GM10266 (cell line): ENCODE data around the gene RSRC2.

ENCODE experiments used
- DNase-seq: peaks from one replicate; pipeline ENCODE4 v3.0.0; 2012; ENCODE audit errors: extremely low spot score
- TF ChIP-seq, protein P1 (sequence below): IDR thresholded peaks from 2 replicates; pipeline ENCODE4 v1.5.1; 2012; ENCODE audit warnings: mild to moderate bottlenecking, low read depth; ENCODE audit not compliant: control insufficient read depth, insufficient read depth; ENCODE audit errors: missing control alignments

The RSRC2 gene

DNA sequence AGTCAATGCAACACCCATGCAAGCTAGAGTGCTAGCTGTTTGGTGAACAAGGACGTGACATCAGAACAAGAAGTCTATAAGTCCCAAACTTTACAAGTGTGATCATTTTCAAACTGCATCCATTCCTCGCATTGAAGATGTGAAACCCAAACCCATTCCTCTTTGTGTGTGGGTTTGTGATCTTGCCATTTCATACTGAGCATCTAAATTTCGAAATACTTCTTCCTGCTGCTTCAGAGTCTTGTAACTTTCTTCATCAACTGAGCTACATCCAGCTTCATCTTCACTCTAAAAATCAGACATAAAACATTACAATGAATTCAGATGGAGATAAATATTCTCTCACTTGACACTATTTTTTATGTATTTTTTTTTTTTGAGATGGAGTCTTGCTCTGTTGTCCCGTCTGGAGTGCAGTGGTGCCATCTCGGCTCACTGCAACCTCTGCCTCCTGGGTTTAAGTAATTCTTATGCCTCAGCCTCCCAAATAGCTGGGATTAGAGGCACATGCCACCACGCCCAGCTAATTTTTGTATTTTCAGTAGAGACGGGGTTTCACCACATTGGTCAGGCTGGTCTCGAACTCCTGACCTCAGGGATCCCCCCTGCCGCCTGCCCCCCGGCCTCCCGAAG is 21.2 kb downstream of the RSRC2 start:
- DNase-seq, result no peak
- TF ChIP-seq, protein P1, sequence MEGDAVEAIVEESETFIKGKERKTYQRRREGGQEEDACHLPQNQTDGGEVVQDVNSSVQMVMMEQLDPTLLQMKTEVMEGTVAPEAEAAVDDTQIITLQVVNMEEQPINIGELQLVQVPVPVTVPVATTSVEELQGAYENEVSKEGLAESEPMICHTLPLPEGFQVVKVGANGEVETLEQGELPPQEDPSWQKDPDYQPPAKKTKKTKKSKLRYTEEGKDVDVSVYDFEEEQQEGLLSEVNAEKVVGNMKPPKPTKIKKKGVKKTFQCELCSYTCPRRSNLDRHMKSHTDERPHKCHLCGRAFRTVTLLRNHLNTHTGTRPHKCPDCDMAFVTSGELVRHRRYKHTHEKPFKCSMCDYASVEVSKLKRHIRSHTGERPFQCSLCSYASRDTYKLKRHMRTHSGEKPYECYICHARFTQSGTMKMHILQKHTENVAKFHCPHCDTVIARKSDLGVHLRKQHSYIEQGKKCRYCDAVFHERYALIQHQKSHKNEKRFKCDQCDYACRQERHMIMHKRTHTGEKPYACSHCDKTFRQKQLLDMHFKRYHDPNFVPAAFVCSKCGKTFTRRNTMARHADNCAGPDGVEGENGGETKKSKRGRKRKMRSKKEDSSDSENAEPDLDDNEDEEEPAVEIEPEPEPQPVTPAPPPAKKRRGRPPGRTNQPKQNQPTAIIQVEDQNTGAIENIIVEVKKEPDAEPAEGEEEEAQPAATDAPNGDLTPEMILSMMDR, result no peak

DNA sequence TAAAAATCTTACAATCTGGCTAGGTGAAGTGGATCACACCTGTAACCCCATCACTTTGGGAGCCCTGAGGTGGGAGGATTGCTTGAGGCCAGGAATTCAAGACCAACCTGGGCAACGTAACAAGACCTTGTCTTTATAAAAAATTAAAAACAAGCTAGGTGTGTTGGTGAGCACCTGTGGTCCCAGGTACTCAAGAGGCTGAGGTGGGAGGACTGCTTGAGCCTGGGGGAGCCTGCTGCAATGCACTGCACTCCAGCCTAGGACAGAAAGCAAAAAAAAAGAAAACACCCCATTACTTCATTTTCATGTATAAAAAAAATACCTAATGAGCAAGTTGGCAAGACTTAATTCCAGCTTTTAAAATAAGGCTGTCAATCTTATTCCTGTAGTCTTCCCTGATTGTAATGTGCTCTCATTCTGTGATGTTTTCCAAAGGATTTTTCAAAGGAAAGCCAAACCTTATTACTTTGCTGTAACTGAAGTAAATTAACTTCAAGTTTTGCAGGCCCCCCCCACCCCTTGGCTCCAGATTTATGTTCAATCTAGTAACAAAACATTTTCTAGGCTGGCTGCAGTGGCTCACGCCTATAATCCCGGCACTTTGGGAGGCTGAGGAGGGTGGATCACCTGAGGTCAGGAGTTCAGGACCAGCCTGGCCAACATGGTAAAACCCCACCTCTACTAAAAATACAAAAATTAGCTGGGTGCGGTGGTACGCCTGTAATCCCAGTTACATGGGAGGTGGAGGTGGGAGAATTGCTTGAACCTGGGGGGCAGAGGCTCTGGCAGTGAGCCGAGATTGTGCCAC is 22.7 kb downstream of the RSRC2 start:
- DNase-seq, result no peak
- TF ChIP-seq, protein P1, result no peak

DNA sequence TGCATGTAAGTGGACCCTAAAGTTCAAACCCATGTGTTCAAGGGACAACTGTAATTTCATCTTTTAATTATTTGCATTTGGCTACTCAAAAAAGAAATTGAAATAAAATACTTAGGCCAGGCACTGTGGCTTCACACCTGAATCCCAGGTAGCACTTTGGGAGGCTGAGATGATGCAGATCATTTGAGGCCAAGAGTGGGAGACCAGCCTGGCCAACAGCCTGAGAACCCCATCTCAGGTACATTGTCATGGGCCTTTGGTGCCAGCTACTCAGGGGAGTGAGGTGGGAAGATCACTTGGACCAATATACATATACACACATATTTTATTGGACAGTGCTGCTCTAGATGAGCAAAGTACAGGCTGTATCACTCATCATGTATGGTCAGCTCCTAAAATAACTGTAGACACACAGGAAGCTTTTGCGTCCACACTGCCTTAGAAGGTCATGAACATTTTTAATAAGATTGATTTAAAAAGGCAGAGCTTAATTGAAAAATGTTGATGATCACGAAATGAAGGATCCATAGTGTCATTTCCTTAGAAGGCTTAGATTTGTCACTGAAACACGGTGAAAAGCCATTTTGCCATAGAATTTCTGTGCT is 23.5 kb downstream of the RSRC2 start:
- no peak for DNase-seq
- TF ChIP-seq, protein P1, result no peak

DNA sequence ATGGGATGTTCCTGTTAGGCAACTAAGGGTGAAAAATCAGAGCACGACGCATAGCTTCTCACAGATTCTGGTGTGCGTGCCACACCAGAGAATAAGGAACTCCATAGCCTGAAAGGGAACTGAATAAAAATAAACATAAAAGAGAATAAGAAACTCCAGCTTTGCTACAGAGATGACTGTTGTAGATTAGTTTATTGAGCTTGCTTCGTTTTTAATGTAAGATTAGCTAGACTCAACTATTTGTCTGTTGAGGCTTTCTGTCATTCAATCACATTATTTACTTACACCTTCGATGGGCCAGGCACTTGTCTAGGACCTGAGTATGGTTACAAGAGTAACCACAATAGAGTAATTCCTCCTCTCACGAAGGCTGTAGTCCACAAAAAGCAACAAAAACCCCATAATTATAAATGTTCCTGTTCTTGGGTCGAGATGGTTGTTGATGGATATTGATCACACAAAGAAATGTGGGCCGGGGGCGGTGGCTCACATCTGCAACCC is 25.2 kb downstream of the RSRC2 start:
- DNase-seq, result peak; percentile 23
- TF ChIP-seq, protein P1, result no peak

DNA sequence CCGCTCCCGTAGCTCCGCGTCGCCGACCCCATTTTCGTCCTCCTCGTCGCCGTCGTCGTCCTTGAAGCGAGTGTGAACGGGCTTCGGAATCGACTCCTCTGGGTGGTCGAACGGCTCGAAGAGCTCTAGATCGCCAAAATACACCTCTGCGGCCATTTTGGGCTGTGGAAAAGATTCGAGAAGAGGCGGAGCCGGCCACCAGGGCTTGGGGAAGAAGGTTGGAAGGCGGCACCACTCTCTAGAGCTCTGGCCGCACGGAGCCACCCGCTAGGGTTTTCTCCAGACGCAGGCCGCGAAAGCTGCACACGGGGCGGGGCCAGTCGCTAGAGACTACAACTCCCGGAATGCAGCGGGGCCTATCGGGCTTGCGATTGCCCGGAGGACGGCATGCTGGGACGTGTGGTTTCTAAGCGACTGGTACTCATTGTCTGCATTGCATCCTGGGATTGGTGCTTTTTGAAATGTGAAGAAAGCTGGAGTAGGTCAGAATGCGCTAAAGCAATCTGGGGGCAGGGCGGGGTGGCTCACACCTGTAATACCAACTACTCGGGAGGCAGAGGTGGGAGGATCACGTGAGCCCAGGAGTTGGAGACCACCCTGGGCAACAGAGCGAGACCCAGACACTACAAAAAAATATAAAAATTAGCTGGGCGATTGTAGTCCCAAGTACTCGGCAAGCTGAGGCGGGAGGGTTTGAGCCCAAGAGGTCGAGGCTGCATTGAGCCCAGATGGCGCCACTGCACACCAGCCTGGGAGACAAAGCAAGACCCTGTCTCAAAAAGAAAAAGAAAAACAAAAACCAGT is 25.8 kb downstream of the RSRC2 start, which contains the start of gene ZCCHC8:
ZCCHC8 (minus strand) TSS at position 248 of the 804 bp plus-strand sequence; CDS start at position 156, 92 bp downstream.
- peak; percentile 94 for DNase-seq
- TF ChIP-seq, protein P1, result peak; percentile 16

DNA sequence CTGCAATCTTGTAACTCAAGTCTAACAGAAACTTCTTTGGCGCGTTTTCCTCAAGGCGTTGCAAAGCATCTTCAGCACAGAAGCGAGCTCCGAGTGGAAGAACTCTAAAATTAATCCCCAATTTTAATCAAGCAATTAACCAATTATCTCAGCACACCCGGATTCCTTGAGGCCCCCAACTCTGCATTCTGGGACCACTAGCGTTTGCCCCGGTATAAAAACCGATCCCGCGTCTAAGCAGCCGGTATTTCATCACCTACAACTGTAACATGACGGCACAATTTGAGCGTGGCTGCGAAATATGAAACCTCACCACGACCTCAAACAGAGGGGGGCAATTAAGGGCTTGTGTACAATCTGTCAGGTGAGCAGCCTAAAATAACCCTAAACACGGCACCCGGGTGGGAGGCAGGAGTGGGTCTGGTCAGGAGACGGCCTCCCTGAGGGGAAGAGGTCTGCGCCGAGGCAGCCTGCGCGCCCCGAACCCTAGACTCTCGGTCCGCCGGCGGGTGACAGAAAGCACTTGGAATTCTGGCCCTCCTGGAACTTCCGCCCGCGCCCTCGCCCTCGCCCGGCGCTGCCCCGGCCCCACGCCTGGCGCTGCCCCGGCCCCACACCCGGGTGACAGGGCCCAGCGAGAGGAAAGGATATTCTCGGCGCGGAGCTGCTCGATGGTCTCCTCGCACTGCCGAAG is 26.6 kb downstream of the RSRC2 start:
- TF ChIP-seq, protein P1, result no peak
- peak; percentile 56 for DNase-seq
